Caco-2 (cell line): ENCODE results near the gene ENDOV. TPM values are rescaled to one million over a fixed set of nuclear protein-coding genes. Genes with fewer than 3 reads are reported as not detected.

ENCODE experiments used
- BruUV-seq: library from RNA; stranded (reverse); fragments of 400-500 nt; replicated peaks from 2 replicates; lab custom pipeline; 2021; lab: Mats Ljungman, UMichigan
- CTCF ChIA-PET: fragments of 300-600 bp; sonication (Branson Sonifier 250); formaldehyde crosslinking; loops from one replicate; lab custom pipeline; 2022; ENCODE audit warnings: antibody characterized with exemption; lab: Charles Lee
- POLR2A ChIA-PET: fragments of 300-600 bp; sonication (Branson Sonifier 250); formaldehyde crosslinking; loops from one replicate; lab custom pipeline; 2022; ENCODE audit warnings: antibody characterized with exemption; lab: Charles Lee
- DNase-seq, 2 experiments: peaks; one replicate each; pipeline versions ENCODE4 v3.0.0 to v3.0.0-alpha.2; 2020 to 2022
- H3K27me3 ChIP-seq: replicated peaks from 2 replicates; pipeline ENCODE4 v1.6.0; 2011; ENCODE audit warnings: low read length; ENCODE audit not compliant: control insufficient read depth, insufficient read depth
- H3K36me3 ChIP-seq: 2 replicates; pipeline ENCODE4 v1.5.1; 2011; ENCODE audit warnings: low read length; ENCODE audit not compliant: control insufficient read depth, insufficient read depth
- H3K4me1 ChIP-seq: fragments of 250-450 bp; sonication (Bioruptor Pico); 2 replicates; pipeline ENCODE4 v1.5.1; 2020; ENCODE audit warnings: mild to moderate bottlenecking
- H3K4me3 ChIP-seq: 2 replicates; pipeline ENCODE4 v1.5.1; 2011; ENCODE audit warnings: low read depth, mild to moderate bottlenecking, control low read depth, low read length
- H3K9me3 ChIP-seq: fragments of 250-450 bp; sonication (Bioruptor Pico); 2 replicates; pipeline ENCODE4 v1.5.1; 2020; ENCODE audit warnings: mild to moderate bottlenecking, moderate library complexity
- H3K27ac Mint-ChIP-seq: one replicate; pipeline ENCODE4 v1.8.0; 2022; ENCODE audit warnings: mixed read lengths; ENCODE audit not compliant: unreplicated experiment
- H3K27me3 Mint-ChIP-seq: one replicate; pipeline ENCODE4 v1.8.0; 2022; ENCODE audit warnings: mixed read lengths; ENCODE audit not compliant: insufficient read depth, unreplicated experiment
- H3K36me3 Mint-ChIP-seq: one replicate; pipeline ENCODE4 v1.8.0; 2022; ENCODE audit warnings: mild to moderate bottlenecking, mixed read lengths; ENCODE audit not compliant: insufficient read depth, unreplicated experiment
- H3K4me1 Mint-ChIP-seq: one replicate; pipeline ENCODE4 v1.8.0; 2022; ENCODE audit warnings: low read depth, mixed read lengths; ENCODE audit not compliant: unreplicated experiment
- H3K4me3 Mint-ChIP-seq: one replicate; pipeline ENCODE4 v1.8.0; 2022; ENCODE audit warnings: mild to moderate bottlenecking, moderate library complexity, mixed read lengths; ENCODE audit not compliant: unreplicated experiment
- H3K9me3 Mint-ChIP-seq: one replicate; pipeline ENCODE4 v1.8.0; 2022; ENCODE audit warnings: mixed read lengths; ENCODE audit not compliant: unreplicated experiment
- intact Hi-C: fragments of 100-400 bp; cut with micrococcal nuclease; formaldehyde crosslinking; loops from one replicate; pipeline ENCODE4 v1.10.0; 2022; ENCODE audit not compliant: unreplicated experiment
- total RNA-seq: library from RNA; stranded (reverse); gene quantifications from 2 replicates; pipeline ENCODE4 v1.2.3, GENCODE V29; 2022
- TF ChIP-seq, protein P1 (sequence below), 2 experiments: fragments of 200-600 bp in 1 of 2; IDR thresholded peaks; 1 replicate in 1 of 2; 2 replicates in 1 of 2; pipeline versions ENCODE4 v1.5.1 to v1.8.0; 2011 to 2022; ENCODE audit warnings: antibody characterized with exemption in 1 of 2, control low read depth in 1 of 2, inconsistent platforms in 1 of 2, low read depth in 1 of 2, low read length in 1 of 2, mild to moderate bottlenecking in 1 of 2, moderate library complexity in 1 of 2; ENCODE audit not compliant: insufficient read depth in 1 of 2, severe bottlenecking in 1 of 2, unreplicated experiment in 1 of 2

Gene ENDOV
- total RNA-seq, 1 experiment from 2014 or later: 21.5 TPM

DNA sequence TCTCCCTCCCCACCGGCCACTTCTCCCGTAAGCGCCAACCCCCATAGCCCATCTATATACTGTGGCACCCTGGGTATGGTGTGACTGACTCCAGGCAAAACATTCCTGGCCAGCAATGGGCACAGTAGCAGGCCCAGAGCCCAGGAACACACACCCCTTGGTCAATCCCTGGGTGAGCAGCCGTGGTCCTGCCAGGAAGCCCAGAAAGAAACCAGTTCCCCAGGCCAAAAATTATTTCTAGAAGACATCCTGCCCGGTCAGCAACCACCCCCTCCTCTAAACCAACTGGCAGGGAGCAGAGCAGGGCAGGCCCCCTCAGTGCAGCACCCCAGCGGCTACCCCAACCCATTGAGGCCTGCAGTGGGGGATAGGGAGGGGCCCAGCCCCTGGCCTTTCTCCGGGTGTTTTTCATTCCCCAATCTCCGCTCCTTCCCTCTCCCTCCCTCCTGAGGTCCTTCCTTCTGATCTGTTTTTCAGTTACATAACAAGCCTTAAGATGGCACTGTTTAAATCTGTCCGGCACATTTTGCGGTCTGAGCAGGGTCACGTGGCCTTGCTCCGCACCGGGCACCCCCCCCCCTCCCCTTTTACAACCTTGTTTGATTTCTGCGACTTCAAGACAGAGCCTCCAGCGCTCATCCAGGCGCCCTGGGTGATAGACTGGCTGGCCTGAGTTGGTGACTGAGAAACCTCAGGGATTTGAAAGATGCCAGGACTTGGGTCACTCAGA is 59.4 kb downstream of the ENDOV start:
- no peak overlapping the region; the same call in 1 of the 2 replicates for H3K4me3 ChIP-seq
- no TSS peak for BruUV-seq
- no peak overlapping the region for H3K27ac Mint-ChIP-seq
- H3K27me3 ChIP-seq: peaks cover 6% of the 10 kb centered on the region
- H3K36me3 ChIP-seq: no peaks in the 10 kb centered on the region
- H3K36me3 Mint-ChIP-seq: no peaks in the 10 kb centered on the region
- peak overlapping the region; percentile 74 for H3K4me3 Mint-ChIP-seq
- peaks cover 40% of the 10 kb centered on the region for H3K27me3 Mint-ChIP-seq
- peaks cover 11% of the 10 kb centered on the region for H3K4me1 Mint-ChIP-seq
- H3K9me3 Mint-ChIP-seq: no peaks in the 10 kb centered on the region
- DNase-seq: peak; percentile 65 to 71
- TF ChIP-seq, protein P1, sequence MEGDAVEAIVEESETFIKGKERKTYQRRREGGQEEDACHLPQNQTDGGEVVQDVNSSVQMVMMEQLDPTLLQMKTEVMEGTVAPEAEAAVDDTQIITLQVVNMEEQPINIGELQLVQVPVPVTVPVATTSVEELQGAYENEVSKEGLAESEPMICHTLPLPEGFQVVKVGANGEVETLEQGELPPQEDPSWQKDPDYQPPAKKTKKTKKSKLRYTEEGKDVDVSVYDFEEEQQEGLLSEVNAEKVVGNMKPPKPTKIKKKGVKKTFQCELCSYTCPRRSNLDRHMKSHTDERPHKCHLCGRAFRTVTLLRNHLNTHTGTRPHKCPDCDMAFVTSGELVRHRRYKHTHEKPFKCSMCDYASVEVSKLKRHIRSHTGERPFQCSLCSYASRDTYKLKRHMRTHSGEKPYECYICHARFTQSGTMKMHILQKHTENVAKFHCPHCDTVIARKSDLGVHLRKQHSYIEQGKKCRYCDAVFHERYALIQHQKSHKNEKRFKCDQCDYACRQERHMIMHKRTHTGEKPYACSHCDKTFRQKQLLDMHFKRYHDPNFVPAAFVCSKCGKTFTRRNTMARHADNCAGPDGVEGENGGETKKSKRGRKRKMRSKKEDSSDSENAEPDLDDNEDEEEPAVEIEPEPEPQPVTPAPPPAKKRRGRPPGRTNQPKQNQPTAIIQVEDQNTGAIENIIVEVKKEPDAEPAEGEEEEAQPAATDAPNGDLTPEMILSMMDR (IDR thresholded peaks at IDR 0.05; ENCODE audit: insufficient read depth in 1 of 2, low read depth in 1 of 2, low read length in 1 of 2, severe bottlenecking in 1 of 2, unreplicated experiment in 1 of 2): peak; percentile 29 to 35
- ChIA-PET POLR2A (no interaction called here), CTCF (interaction anchor here (0.9 to 1.1 kb wide), 2 partner anchors 47 to 103 kb away, joined by 3 to 4 read pairs; no protein-coding TSS in a partner anchor)
- H3K9me3 ChIP-seq: no peaks in the 10 kb centered on the region
- intact Hi-C loops: loop anchor here (2.0 to 5.0 kb wide), 2 partner anchors 103 to 176 kb away; no protein-coding TSS in a partner anchor
- H3K4me1 ChIP-seq: peaks cover 23% of the 10 kb centered on the region

DNA sequence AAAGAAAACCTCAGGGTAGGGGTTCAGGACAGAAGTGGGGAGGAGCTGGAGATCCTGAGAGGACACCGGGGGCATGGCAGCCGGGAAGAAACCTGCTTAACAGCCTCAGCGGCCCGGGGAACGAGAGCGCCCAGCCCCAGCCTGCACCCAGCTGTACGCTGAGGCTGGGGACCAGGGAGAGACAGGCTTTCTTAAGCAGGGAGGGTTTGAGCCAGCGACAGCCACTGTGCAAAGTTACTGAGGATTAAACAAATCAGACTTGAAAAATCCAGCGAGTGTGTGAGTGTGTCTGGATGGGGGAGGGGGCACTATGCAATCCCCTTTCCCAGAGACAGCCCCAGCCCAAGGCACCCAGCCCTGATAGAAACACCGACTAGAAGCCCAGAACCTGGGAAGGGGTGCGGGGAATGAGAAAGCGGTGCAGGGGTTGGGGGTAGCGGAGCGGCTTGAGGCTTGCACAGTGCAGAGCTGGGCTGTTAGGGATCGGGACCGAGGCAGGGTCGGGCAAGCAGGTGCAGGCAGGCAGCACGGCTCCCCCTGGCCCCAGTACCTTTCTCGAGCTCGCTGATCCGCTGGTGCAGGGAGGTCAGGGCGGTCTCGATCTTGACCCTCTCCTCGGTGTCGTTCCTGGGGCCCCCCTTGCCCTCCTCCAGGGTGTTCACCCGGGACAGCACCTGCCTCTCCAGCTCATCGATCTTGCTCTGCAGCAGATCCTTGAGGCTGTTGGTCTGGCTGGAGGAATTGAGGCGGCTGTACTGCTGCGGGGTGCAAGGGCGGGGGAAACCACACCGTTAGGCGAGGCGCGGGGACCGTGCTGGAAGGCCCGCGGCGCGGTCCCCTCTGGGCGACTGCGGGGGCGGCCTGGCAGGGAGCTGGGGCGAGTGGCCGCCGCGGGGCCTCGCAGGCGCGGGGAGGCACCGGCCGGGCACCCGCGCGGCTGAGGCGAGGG is 60.3 kb downstream of the ENDOV start:
- ChIA-PET CTCF (interaction anchor here (0.6 to 1.1 kb wide), 4 partner anchors 48 to 497 kb away, joined by 3 to 4 read pairs (median 3); no protein-coding TSS in a partner anchor), POLR2A (interaction anchor here (0.6 to 0.7 kb wide), 2 partner anchors 10 to 21 kb away, joined by 3 to 5 read pairs; no protein-coding TSS in a partner anchor)
- Histone ChIP-seq H3K4me1 (peaks cover 23% of the 10 kb centered on the region), H3K27me3 (peaks cover 6% of the 10 kb centered on the region), H3K4me3 (peak overlapping the region; percentile 12), H3K36me3 (no peaks in the 10 kb centered on the region), H3K9me3 (no peaks in the 10 kb centered on the region)
- DNase-seq: peak in 1 of 2 experiments; percentile 61
- BruUV-seq: no TSS peak
- intact Hi-C loops: loop anchor here (2.0 to 5.0 kb wide), 2 partner anchors 102 to 176 kb away; no protein-coding TSS in a partner anchor
- Mint-ChIP-seq H3K27ac (no peak overlapping the region), H3K4me3 (peak overlapping the region; percentile 74), H3K36me3 (no peaks in the 10 kb centered on the region), H3K9me3 (no peaks in the 10 kb centered on the region), H3K27me3 (peaks cover 44% of the 10 kb centered on the region), H3K4me1 (peaks cover 11% of the 10 kb centered on the region)
- TF ChIP-seq, protein P1 (IDR thresholded peaks at IDR 0.05; ENCODE audit: insufficient read depth in 1 of 2, low read depth in 1 of 2, low read length in 1 of 2, severe bottlenecking in 1 of 2, unreplicated experiment in 1 of 2): no peak
